Heart left ventricle (tissue), 16 donors: ENCODE measurements around the gene SLC5A8. TPM values are rescaled to one million over a fixed set of nuclear protein-coding genes. Genes with fewer than 3 reads are reported as not detected.

ENCODE experiments used
- ATAC-seq, 4 donors: fragments of 200-7000 bp; cut with Tn5 transposase; one replicate each; pipeline ENCODE4 v1.9.1; 2020 to 2022; ENCODE audit warnings: moderate library complexity in 4 of 4, mild to moderate bottlenecking in 3 of 4, moderate number of reproducible peaks in 1 of 4
- DNase-seq, 5 donors: peaks; one replicate each; pipeline ENCODE4 v3.0.0-alpha.2; 2020
- H3K27ac ChIP-seq, 12 donors: fragments of 200-600 bp; sonication (generic) in 4 of 12; one replicate each; pipeline versions ENCODE4 v1.5.0 to v1.8.0; 2016 to 2022; ENCODE audit warnings: mild to moderate bottlenecking in 2 of 12
- H3K27me3 ChIP-seq, 9 donors: fragments of 200-600 bp; sonication (generic) in 2 of 9; one replicate each; pipeline versions ENCODE4 v1.5.1 to v1.8.0; 2016 to 2022; ENCODE audit warnings: mild to moderate bottlenecking in 3 of 9
- H3K36me3 ChIP-seq, 9 donors: fragments of 200-600 bp; sonication (generic) in 2 of 9; one replicate each; pipeline versions ENCODE4 v1.5.0 to v1.8.0; 2018 to 2022; ENCODE audit warnings: mild to moderate bottlenecking in 2 of 9
- H3K4me1 ChIP-seq, 12 donors: fragments of 200-600 bp; sonication (generic) in 4 of 12; one replicate each; pipeline versions ENCODE4 v1.5.0 to v1.8.0; 2016 to 2022; ENCODE audit warnings: mild to moderate bottlenecking in 3 of 12
- H3K4me3 ChIP-seq, 12 donors: fragments of 200-600 bp; sonication (generic) in 4 of 12; one replicate each; pipeline versions ENCODE4 v1.5.0 to v1.8.0; 2017 to 2022; ENCODE audit warnings: mild to moderate bottlenecking in 9 of 12, moderate library complexity in 4 of 12
- H3K9me3 ChIP-seq, 12 donors: fragments of 200-600 bp; sonication (generic) in 4 of 12; one replicate each; pipeline versions ENCODE4 v1.5.0 to v1.8.0; 2016 to 2022; ENCODE audit warnings: mild to moderate bottlenecking in 1 of 12
- CTCF ChIP-seq, 12 donors: fragments of 200-600 bp; sonication (generic) in 4 of 12; IDR thresholded peaks; one replicate each; pipeline versions ENCODE4 v1.5.0 to v1.8.0; 2018 to 2022; ENCODE audit warnings: antibody characterized with exemption in 12 of 12, mild to moderate bottlenecking in 5 of 12
- POLR2A ChIP-seq, 2 donors: fragments of 450-650 bp; IDR thresholded peaks; one replicate each; pipeline ENCODE4 v1.6.1; 2017; ENCODE audit warnings: antibody characterized with exemption in 2 of 2, mild to moderate bottlenecking in 2 of 2, moderate library complexity in 2 of 2
- WGBS, 4 donors: extraction: QIAGEN DNeasy Blood & Tissue Kit in 2 of 4; methylation state at CpG; one replicate each; pipeline versions ENCODE4 v1.1.5 to v1.1.7; 2013 to 2018; 5-methylcytosine and 5-hydroxymethylcytosine counted together
- intact Hi-C, 10 donors: fragments of 100-400 bp; cut with DNase I; formaldehyde crosslinking; loops; one replicate each; pipeline versions ENCODE4 v1.11.1 to v1.14.2; 2022
- polyA plus RNA-seq, 2 donors: library from polyadenylated mRNA; stranded (reverse); fragments of 200-250 nt; gene quantifications; one replicate each; pipeline ENCODE4 v1.2.3, GENCODE V29; 2013
- total RNA-seq, 9 donors: library from RNA; depleted of rRNA in 2 of 9; stranded (reverse); fragments of >200 nt in 2 of 9; fragmentation: NEBNext Ultra II Directional in 3 of 9; extraction: Animal tissue kit (Norgen Biotek cat#: 25700) in 3 of 9; gene quantifications; one replicate each; pipeline versions ENCODE4 v1.1.0 to v1.2.4, GENCODE V29; 2016 to 2023
- donor health status: ischemic (EF 13 %, LVEDD 7.1; RV severe dilation, severe dysfunction).
- donor health status: healthy with polysubstance abuse.
- donor health status: DM: no; HTN: yes; CAD: no.
- donor health status: DM: no; HTN: no; CAD: no.
- donor health status: ischemic (EF 25% LVEDD 6.9; RV normal size, moderate dysfunction).
- donor health status: ischemic (EF 25% LVEDD 5.7; RV mildly dilated, moderate dysfunction).
- donor health status: healthy.
- donor health status: DM: yes; HTN: yes; CAD: no.
- donor health status: ischemic (EF 35%, LVEDD 5.7; RV mildly dilated, moderate dysfunction).
- donor health status: nonischemic (EF 11% LVEDD 7.7; RV severe dilation, severe dysfunction).
- donor health status: DM: yes; HTN: yes; CAD: no.
- donor health status: PGD.
- donor health status: ischemic (EF 29% LVEDD 5.4; RV normal size, mild dysfunction).
- donor health status: nonischemic (EF 23%, LVEDD 6.1; RV moderate dilation, normal function).

The SLC5A8 gene
- total and polyA plus RNA-seq, 11 donors, result not detected

- intact Hi-C loops, result no loop called here
- H3K4me3 ChIP-seq, result no peak overlapping the region
- no peaks in the 10 kb centered on the region for H3K36me3 ChIP-seq
- 59 to 87% (median 78%) methylated on average over 3 of the region's 3 CpGs for WGBS, 4 donors
- H3K27me3 ChIP-seq, result no peaks in the 10 kb centered on the region
- no peak overlapping the region for H3K27ac ChIP-seq
- peaks cover 0 to 10% (median 0%) of the 10 kb centered on the region in 12 donors for H3K9me3 ChIP-seq
- no peaks in the 10 kb centered on the region for H3K4me1 ChIP-seq
- DNase-seq, result no peak
- ATAC-seq, result no peak
- TF ChIP-seq CTCF (IDR thresholded peaks at IDR 0.05) (no peak), POLR2A (IDR thresholded peaks at IDR 0.05) (no peak)
Measured at GRCh38 chr12:101174541-101174940, 35.5 kb downstream of the SLC5A8 start.

GRCh38 chr12:101173197-101173749, 36.8 kb downstream of the SLC5A8 start:
- TF ChIP-seq CTCF (IDR thresholded peaks at IDR 0.05), result no peak
- no peak for TF ChIP-seq POLR2A (IDR thresholded peaks at IDR 0.05)
- H3K4me3 ChIP-seq, result no peak overlapping the region
- intact Hi-C loops, result no loop called here
- H3K4me1 ChIP-seq, result no peaks in the 10 kb centered on the region
- 53 to 71% (median 65%) methylated on average over 2 to 7 of the region's 7 CpGs for WGBS, 4 donors
- H3K27ac ChIP-seq, result no peak overlapping the region
- no peak for ATAC-seq
- DNase-seq, result no peak
- H3K9me3 ChIP-seq, result peaks cover 0 to 10% (median 0%) of the 10 kb centered on the region in 12 donors
- no peaks in the 10 kb centered on the region for H3K27me3 ChIP-seq
- H3K36me3 ChIP-seq, result no peaks in the 10 kb centered on the region

- H3K27me3 ChIP-seq, result no peaks in the 10 kb centered on the region
- no peaks in the 10 kb centered on the region for H3K4me1 ChIP-seq
- ATAC-seq, result no peak
- TF ChIP-seq CTCF (IDR thresholded peaks at IDR 0.05) (no peak), POLR2A (IDR thresholded peaks at IDR 0.05) (no peak)
- H3K9me3 ChIP-seq, result peaks cover 0 to 10% (median 0%) of the 10 kb centered on the region in 12 donors
- no peak overlapping the region for H3K27ac ChIP-seq
- no peak for DNase-seq
- H3K4me3 ChIP-seq, result no peak overlapping the region
- 34 to 38% (median 36%) methylated on average over 4 to 5 of the region's 5 CpGs for WGBS, 4 donors
- intact Hi-C loops, result no loop called here
- no peaks in the 10 kb centered on the region for H3K36me3 ChIP-seq
Measured at GRCh38 chr12:101172316-101172715, 37.7 kb downstream of the SLC5A8 start.

- Histone ChIP-seq H3K36me3 (no peaks in the 10 kb centered on the region), H3K27ac (no peak overlapping the region), H3K9me3 (no peaks in the 10 kb centered on the region), H3K4me3 (no peak overlapping the region), H3K4me1 (no peaks in the 10 kb centered on the region), H3K27me3 (no peaks in the 10 kb centered on the region)
- DNase-seq, result no peak
- no peak for ATAC-seq
- TF ChIP-seq CTCF (IDR thresholded peaks at IDR 0.05) (no peak), POLR2A (IDR thresholded peaks at IDR 0.05) (no peak)
- intact Hi-C loops, result no loop called here
- 83 to 88% (median 87%) methylated on average over 5 of the region's 5 CpGs for WGBS, 4 donors
Measured at GRCh38 chr12:101168001-101168400, 42.0 kb downstream of the SLC5A8 start.
